Measurements from ENCODE around the gene PDZD2.

PDZD2 gene

GRCh38 chr5:31853398-31854135 is 214.6 kb downstream of the PDZD2 start:
- TF ChIP-seq, protein P1, sequence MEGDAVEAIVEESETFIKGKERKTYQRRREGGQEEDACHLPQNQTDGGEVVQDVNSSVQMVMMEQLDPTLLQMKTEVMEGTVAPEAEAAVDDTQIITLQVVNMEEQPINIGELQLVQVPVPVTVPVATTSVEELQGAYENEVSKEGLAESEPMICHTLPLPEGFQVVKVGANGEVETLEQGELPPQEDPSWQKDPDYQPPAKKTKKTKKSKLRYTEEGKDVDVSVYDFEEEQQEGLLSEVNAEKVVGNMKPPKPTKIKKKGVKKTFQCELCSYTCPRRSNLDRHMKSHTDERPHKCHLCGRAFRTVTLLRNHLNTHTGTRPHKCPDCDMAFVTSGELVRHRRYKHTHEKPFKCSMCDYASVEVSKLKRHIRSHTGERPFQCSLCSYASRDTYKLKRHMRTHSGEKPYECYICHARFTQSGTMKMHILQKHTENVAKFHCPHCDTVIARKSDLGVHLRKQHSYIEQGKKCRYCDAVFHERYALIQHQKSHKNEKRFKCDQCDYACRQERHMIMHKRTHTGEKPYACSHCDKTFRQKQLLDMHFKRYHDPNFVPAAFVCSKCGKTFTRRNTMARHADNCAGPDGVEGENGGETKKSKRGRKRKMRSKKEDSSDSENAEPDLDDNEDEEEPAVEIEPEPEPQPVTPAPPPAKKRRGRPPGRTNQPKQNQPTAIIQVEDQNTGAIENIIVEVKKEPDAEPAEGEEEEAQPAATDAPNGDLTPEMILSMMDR (IDR thresholded peaks at IDR 0.05; ENCODE audit: control extremely low read depth, extremely low read depth, low read depth, missing control alignments), result no peak
- ChIA-PET CTCF (interaction anchor here (1.2 to 2.6 kb wide), 3 partner anchors 29 to 271 kb away, joined by 3 to 9 read pairs (median 6); no protein-coding TSS in a partner anchor), POLR2A (no interaction called here)
- DNase-seq (ENCODE audit: extremely low spot score), result no peak

DNA sequence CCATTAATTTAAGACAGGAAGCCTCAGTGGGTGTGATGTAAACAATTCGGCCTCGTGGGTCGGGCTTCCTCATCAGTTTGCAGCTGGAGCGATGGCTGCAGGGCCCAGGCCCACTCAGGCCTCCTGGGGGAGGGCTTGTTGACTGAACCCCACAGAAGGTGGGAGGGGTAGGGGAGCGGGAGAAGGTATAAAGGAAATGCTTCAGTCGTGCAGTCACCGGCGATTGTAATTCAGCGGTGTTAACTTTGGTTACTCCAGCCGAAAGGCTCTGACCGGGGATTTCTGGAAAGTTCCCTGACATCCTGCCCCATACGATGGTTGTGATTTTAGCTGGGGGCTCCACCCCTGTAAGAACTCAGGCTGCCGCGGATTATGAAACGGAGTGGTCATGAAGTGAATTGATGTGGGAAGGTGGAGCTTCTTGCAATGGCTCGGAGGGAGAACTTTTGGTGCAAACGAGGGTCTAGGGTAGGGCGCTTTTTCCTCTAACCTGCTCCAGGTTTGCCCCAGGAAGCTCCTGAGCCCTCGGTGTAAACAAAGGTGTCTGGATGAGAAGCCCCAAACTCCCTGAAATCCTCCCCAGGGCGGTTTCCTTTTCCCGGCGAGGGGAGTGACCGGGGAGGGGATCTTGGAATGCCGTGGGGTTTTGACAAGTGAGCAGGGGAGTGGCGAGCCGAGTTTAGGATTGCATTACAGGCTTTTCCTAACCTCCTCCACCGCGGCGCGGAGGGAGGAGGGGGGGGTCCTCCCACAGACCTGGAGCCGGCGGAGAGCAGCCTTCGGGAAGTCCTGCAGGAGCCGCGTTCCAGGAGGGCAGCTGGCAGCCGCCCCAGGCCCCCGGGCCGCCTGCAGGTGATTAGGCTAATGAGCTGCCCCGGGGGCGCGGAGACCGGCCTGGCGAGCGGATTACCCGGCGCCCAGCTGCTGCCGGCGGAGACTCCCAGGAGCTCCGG is 215.5 kb downstream of the PDZD2 start:
- TF ChIP-seq, protein P1 (IDR thresholded peaks at IDR 0.05; ENCODE audit: control extremely low read depth, extremely low read depth, low read depth, missing control alignments), result no peak
- CTCF ChIA-PET, result interaction anchor here (1.2 to 2.6 kb wide), 3 partner anchors 30 to 272 kb away, joined by 3 to 9 read pairs (median 6); no protein-coding TSS in a partner anchor
- POLR2A ChIA-PET, result no interaction called here
- no peak for DNase-seq (ENCODE audit: extremely low spot score)

DNA sequence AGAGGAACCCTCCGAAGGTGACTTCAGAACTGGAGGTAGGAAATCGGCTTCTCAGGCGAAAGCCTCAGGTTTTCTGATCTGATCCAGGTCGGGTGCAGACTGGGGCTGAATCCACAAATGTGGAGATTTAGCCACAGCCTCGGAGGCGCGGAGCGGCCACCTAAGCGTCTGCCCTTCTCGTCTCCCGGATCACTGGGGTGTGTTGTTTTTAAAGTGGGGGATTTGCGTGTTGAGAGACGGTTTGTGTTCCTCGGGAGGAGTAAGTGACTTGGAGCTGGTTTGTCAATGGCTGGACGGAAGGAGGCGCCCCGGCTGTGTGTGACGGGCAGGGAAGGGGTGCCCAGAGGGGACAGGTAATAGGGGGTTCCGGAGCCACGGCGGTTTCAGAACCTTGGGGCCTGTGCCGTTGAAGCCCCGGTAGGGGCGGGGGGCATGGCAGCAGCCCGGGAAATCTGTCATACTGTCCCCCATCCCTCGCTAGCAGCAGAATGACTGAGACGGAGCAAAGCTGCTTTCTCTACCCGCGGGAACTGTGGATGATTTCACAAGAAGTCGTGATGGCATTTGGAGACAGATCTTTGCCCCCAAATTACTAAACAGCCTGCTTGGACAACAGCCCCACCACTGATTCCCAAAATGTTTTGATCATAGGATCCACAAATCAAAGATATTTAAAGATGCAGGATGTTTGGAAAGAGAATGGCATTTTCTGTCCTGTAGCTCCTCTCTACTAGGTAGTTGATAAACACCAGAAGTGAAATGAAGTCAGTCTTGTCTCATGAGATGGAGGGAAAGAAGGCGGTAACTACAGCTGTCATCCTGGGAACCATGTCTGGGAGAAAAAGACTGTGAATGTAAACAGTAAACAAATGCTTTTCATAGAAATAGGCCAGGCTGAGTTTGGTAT is 216.5 kb downstream of the PDZD2 start:
- ChIA-PET POLR2A (no interaction called here), CTCF (interaction anchor here (0.7 to 2.6 kb wide), 3 partner anchors 18 to 222 kb away, joined by 3 to 9 read pairs (median 6); no protein-coding TSS in a partner anchor)
- TF ChIP-seq, protein P1 (IDR thresholded peaks at IDR 0.05; ENCODE audit: control extremely low read depth, extremely low read depth, low read depth, missing control alignments), result no peak
- peak; percentile 25 for DNase-seq (ENCODE audit: extremely low spot score)

DNA sequence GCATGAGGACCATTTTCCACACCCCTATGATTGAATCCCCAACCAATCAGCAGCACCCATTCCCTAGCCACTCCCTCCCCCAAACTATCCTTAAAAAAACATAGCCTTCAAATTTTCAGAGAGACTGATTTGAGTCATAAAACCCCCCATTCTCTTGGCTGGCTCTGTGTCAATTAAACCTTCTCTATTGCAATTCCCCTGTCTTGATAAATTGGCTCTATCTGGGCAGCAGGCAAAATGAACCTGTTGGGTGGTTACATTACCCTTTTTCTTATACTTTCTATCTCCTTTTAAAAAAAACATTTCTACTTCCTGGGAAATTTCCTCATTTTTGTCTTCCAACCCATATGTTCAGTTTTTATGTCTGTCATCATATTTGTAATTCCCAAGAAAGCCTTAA is 220.2 kb downstream of the PDZD2 start:
- ChIA-PET POLR2A (no interaction called here), CTCF (no interaction called here)
- TF ChIP-seq, protein P1 (IDR thresholded peaks at IDR 0.05; ENCODE audit: control extremely low read depth, extremely low read depth, low read depth, missing control alignments), result no peak
- DNase-seq (ENCODE audit: extremely low spot score), result no peak

DNA sequence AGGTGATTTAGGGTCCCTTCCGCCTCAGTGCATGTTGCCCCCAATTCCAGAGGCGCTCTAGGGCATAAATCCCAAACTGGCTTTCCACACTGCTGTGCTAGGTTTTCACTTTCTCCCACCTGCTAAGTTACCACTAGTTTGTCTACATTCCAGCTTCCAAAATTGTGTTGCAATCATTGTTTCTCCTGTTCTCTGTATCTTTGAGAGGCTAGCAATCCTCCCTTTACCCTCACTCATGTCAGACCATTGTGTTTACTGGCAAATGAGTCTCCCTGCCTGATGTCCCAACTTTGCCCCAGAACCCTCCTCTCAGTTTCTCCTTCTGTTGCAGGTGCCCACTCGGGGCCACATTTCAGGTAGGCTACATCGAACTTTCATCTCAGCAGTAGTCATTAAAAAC is 221.3 kb downstream of the PDZD2 start:
- POLR2A ChIA-PET, result no interaction called here
- TF ChIP-seq, protein P1 (IDR thresholded peaks at IDR 0.05; ENCODE audit: control extremely low read depth, extremely low read depth, low read depth, missing control alignments), result no peak
- CTCF ChIA-PET, result no interaction called here
- no peak for DNase-seq (ENCODE audit: extremely low spot score)

Data from GM10248 (cell line).